GM12875 (cell line): ENCODE data around the gene FAM149B1.

Experiments
- H3K4me3 ChIP-seq: one replicate; pipeline ENCODE4 v1.5.1; 2011; ENCODE audit warnings: low read depth, low read length, control low read depth
- TF ChIP-seq, protein P1 (sequence below): IDR thresholded peaks from 2 replicates; pipeline ENCODE4 v1.5.1; 2011; ENCODE audit warnings: low read depth, mild to moderate bottlenecking, control low read depth, inconsistent platforms, low read length, moderate library complexity, borderline replicate concordance; ENCODE audit not compliant: insufficient read depth

Gene FAM149B1

DNA sequence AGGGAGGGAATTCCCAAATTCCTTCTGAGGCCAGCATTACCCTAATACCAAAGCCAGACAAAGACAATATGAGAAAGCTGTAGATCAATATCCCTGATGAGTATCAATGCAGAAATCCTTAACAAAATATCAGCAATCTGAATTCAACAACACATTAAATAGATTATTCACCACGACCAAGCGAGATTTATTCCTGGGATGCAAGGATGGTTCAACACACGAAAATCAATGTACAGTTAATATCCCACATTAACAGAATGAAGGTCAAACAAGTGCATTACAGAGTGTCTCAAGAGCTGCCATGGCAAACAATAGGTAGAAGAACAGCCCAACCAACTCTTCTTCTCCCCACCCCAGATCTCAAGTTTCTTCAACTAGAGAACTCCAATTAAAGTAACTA lies 6.3 kb upstream of the FAM149B1 start:
- TF ChIP-seq, protein P1, sequence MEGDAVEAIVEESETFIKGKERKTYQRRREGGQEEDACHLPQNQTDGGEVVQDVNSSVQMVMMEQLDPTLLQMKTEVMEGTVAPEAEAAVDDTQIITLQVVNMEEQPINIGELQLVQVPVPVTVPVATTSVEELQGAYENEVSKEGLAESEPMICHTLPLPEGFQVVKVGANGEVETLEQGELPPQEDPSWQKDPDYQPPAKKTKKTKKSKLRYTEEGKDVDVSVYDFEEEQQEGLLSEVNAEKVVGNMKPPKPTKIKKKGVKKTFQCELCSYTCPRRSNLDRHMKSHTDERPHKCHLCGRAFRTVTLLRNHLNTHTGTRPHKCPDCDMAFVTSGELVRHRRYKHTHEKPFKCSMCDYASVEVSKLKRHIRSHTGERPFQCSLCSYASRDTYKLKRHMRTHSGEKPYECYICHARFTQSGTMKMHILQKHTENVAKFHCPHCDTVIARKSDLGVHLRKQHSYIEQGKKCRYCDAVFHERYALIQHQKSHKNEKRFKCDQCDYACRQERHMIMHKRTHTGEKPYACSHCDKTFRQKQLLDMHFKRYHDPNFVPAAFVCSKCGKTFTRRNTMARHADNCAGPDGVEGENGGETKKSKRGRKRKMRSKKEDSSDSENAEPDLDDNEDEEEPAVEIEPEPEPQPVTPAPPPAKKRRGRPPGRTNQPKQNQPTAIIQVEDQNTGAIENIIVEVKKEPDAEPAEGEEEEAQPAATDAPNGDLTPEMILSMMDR: no peak
- no peak overlapping the region for H3K4me3 ChIP-seq

DNA sequence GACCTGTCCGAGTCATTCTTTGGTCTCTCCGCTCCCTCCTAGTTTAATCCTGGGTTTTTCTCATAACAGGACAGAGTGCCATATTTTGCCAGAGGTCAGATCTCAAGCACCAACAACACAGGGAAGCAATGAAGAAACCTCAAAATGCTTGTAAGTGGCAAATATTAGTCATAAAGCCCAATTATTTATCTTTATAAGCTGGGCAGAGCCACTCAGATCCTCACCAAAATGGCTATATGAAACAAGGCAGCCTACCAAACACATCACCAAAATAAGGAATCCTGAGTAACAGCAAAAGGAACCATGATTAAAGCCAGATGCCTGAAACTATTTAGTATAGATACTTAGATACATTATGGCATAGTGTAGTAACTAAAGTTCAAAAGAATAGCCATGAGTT lies 4.8 kb upstream of the FAM149B1 start:
- TF ChIP-seq, protein P1: no peak
- no peak overlapping the region for H3K4me3 ChIP-seq

DNA sequence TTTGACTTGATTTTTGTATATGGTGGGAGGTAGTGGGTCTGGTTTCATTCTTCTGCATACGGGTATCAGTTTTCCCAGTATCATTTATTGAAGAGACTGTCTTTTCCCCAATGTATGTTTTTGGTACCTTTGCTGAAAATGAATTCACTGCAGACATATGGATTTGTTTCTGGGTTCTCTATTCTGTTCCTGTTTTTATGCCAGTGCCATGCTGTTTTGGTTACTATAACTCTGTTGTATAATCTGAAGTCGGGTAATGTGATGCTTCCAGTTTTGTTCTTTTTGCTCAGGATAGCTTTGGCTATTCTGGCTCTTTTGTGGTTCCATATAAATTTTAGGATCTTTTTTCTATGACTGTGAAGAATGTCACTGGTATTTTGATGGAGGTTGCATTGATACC lies 947 bp upstream of the FAM149B1 start:
- TF ChIP-seq, protein P1: no peak
- peak overlapping the region; percentile 75 for H3K4me3 ChIP-seq

DNA sequence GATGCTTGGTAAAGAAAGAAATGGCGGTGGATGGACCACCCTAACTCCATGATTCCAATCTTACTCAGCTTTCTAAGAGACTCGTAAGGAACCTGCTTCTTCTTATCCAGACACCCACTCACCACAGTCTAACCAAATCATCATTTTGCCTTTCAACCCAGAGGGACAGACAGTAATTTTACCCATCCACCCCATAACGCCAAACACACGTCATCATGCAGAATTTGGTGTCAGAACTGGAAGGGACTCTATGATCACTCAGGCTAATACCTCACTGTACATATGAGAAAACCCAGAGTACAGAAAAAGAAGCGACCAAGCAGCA lies 499 bp upstream of the FAM149B1 start:
- TF ChIP-seq, protein P1: no peak

DNA sequence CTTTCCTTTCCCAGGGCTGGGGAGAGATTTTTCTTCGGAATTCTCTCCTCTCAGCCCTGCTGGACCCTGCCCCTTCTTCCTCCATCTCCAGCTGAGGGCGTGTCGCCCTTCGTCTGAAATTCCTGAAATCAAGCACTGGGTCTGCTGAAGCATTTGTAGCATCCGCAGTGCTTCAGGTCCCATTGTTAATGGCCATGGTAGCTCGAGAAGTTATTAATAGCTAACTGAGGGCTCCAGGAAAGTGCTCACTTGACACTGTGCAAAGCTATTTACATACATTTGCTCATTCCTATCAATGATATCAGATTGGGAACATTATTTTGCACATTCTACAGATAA lies 515 bp downstream of the FAM149B1 start:
- TF ChIP-seq, protein P1: no peak
- peak overlapping the region; percentile 75 for H3K4me3 ChIP-seq

More for the DNA sequence above, 499 bp upstream of the FAM149B1 start:
- peak overlapping the region; percentile 75 for H3K4me3 ChIP-seq

DNA sequence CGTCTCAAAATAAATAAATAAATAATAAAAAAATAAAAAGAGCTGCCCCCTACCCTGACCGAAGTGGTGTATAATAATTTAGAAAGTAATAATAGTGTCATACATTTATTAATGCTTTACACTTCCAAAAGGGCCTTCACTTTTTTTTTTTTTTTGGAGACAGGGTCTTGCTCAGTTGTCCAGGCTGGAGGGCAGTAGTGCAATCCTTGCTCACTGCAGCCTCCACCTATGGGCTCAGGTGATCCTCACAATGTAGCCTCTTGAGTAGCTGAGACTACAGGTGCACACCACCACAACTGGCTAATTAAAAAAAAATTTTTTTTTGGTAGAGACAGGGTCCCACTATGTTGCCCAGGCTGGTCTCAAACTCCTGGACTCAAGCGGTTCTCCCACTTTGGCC lies 1.4 kb downstream of the FAM149B1 start:
- no peak overlapping the region for H3K4me3 ChIP-seq
- TF ChIP-seq, protein P1: no peak

DNA sequence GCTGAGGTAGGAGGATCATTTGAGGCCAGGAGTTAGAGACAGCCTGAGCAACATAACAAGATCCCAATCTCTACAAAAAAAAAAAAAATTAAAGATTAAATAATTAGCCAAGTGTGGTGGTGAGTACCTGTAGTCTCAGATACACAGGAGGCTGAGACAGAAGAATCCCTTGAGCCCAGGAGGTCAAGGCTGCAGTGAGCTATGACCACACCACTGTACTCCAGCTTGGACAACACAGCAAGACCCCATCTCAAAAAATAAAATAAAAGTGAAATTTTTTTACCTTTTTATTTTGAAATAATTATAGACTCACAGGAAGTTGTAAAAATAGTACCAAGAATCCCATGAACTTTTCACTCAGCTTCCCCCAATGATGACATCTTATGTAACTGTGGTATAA lies 4.9 kb downstream of the FAM149B1 start:
- TF ChIP-seq, protein P1: no peak
- no peak overlapping the region for H3K4me3 ChIP-seq
